GM13976 (cell line): ENCODE data around the gene AQP3.

Experiments
- DNase-seq: peaks from one replicate; pipeline ENCODE4 v3.0.0; 2012; ENCODE audit warnings: low spot score
- CTCF ChIP-seq: IDR thresholded peaks from 2 replicates; pipeline ENCODE4 v1.5.1; 2012; ENCODE audit warnings: borderline replicate concordance, mild to moderate bottlenecking; ENCODE audit not compliant: insufficient read depth; ENCODE audit errors: extremely low read depth, missing control alignments, control extremely low read depth
- in situ Hi-C: fragments of 300-500 bp; cut with MboI; formaldehyde crosslinking; loops from one replicate; pipeline ENCODE4 v1.12.0; 2022; ENCODE audit warnings: low sequenced_read_pairs, mixed read lengths, inconsistent platforms; ENCODE audit not compliant: unreplicated experiment

AQP3 gene

GRCh38 chr9:33468797-33469621 lies 21.6 kb upstream of the AQP3 start:
- no peak for DNase-seq
- in situ Hi-C loops = no loop called here
- no peak for TF ChIP-seq CTCF

- TF ChIP-seq CTCF = no peak
- in situ Hi-C loops = no loop called here
Measured at GRCh38 chr9:33468215-33468730, 20.9 kb upstream of the AQP3 start.

GRCh38 chr9:33467526-33467925 lies 20.1 kb upstream of the AQP3 start:
- peak; percentile 19 for DNase-seq
- in situ Hi-C loops = no loop called here
- no peak for TF ChIP-seq CTCF

More at GRCh38 chr9:33468215-33468730, 20.9 kb upstream of the AQP3 start:
- DNase-seq = peak; percentile 13

GRCh38 chr9:33466565-33467495 lies 19.4 kb upstream of the AQP3 start:
- peak; percentile 91 for TF ChIP-seq CTCF
- in situ Hi-C loops = no loop called here
- DNase-seq = peak; percentile 87

GRCh38 chr9:33465596-33466564 lies 18.5 kb upstream of the AQP3 start:
- DNase-seq = peak; percentile 32
- in situ Hi-C loops = no loop called here

More at GRCh38 chr9:33465596-33466564, 18.5 kb upstream of the AQP3 start:
- no peak for TF ChIP-seq CTCF
